Fibroblast of mammary gland (primary cell): ENCODE measurements around the gene PIKFYVE.
"Not testable (repeated sequence)": the region's sequence is repeated elsewhere in the genome, so short reads cannot be mapped to it uniquely, and the experiment has no call there.

Experiments used
- DNase-seq: peaks from one replicate; pipeline ENCODE4 v3.0.0-alpha.2; 2010; ENCODE audit warnings: low read depth
- H3K4me3 ChIP-seq: 2 replicates; pipeline ENCODE4 v1.5.1; 2011; ENCODE audit warnings: low read depth, mild to moderate bottlenecking, low read length, moderate library complexity; ENCODE audit not compliant: control insufficient read depth
- CTCF ChIP-seq: conservative IDR thresholded peaks from 2 replicates; pipeline ENCODE4 v1.5.1; 2011; ENCODE audit warnings: low read depth, low read length, inconsistent platforms; ENCODE audit not compliant: control insufficient read depth, insufficient read depth

The PIKFYVE gene

DNA sequence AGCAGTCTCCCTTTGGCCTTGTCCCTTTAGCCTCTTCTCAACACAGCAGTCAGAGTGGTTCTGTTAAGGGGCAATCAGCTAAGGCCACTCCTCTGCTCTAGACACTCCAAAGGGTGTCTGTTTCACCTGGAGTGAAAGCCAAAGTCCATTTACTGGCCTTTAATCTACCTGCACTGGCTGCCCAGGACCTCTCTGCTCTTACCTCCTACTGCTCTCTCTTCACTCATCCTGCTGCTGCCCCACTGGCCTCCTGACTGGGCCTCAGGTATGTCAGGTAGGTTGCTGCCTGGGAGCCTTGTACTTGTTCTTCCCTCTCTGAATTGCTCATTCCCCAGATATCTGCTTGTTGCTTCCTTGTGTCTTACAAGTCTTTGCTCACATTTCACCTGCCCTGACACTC lies 68.2 kb downstream of the PIKFYVE start:
- no peak for DNase-seq
- TF ChIP-seq CTCF, result no peak
- H3K4me3 ChIP-seq, result no peak overlapping the region

GRCh38 chr2:208346756-208347155 lies 80.7 kb downstream of the PIKFYVE start:
- no peak for TF ChIP-seq CTCF
- H3K4me3 ChIP-seq, result no peak overlapping the region
- no peak for DNase-seq

DNA sequence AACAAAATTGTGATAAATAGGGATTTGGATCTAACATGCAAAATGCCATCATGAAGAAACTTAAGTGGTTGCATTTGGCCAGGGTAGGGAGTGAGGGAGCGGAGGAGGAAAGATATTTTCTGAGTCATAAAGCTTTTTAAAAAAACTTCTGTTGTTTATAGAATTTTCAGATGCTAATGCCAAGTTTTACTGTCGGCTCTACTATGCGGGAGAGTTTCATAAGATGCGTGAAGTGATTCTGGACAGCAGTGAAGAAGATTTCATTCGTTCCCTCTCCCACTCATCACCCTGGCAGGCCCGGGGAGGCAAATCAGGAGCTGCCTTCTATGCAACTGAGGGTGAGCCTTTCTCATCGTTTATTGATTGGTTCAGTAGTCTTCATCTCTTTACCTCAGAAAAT lies 84.6 kb downstream of the PIKFYVE start:
- H3K4me3 ChIP-seq, result no peak overlapping the region
- peak; percentile 59 for DNase-seq
- TF ChIP-seq CTCF, result no peak

DNA sequence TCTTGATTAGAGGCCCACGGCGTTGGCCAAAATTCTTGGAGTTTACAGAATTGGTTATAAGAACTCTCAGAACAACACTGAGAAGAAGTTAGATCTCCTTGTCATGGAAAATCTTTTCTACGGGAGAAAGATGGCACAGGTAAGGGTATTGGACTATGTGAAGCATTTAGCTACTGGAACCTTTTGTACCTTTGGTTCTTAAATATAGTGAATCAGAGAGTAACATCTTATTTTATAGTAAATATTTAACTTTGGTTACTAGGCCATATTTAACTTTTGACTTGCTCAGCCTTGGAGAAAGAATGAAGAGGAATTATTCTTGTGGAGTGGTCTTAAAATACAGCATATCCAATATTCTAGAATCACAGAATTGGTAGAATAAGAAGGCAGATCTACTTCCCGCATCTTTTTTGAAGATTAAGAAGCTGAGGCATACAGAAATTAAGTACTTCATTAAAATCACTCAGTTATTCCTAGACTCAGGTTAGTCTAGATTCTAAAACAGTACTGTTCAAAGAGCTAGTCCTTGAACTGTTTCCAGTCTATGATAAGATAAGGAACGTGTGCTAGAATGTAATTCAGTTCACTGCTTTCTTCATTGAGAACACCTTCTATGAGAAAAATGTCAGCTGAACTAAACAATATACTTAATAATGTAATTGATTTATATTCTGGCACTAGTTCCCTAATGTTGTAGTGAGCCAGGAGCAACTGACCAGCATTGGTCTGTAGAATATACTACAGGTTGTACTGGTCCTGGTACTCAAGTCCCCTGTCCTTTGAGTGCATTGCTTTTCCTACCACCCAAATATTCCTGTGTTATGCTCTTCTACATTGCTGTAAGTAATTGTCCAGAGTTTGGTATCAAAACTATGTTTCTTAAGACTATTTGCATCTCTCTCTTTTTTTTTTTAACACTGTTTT lies 86.9 kb downstream of the PIKFYVE start:
- H3K4me3 ChIP-seq, result no peak overlapping the region
- no peak for DNase-seq
- no peak for TF ChIP-seq CTCF

GRCh38 chr2:208354964-208355381 lies 88.9 kb downstream of the PIKFYVE start:
- TF ChIP-seq CTCF, result no peak
- no peak overlapping the region for H3K4me3 ChIP-seq
- DNase-seq, result no peak

- not testable (repeated sequence) for H3K4me3 ChIP-seq, DNase-seq
Observed at GRCh38 chr2:208356420-208356819, 90.4 kb downstream of the PIKFYVE start.

DNA sequence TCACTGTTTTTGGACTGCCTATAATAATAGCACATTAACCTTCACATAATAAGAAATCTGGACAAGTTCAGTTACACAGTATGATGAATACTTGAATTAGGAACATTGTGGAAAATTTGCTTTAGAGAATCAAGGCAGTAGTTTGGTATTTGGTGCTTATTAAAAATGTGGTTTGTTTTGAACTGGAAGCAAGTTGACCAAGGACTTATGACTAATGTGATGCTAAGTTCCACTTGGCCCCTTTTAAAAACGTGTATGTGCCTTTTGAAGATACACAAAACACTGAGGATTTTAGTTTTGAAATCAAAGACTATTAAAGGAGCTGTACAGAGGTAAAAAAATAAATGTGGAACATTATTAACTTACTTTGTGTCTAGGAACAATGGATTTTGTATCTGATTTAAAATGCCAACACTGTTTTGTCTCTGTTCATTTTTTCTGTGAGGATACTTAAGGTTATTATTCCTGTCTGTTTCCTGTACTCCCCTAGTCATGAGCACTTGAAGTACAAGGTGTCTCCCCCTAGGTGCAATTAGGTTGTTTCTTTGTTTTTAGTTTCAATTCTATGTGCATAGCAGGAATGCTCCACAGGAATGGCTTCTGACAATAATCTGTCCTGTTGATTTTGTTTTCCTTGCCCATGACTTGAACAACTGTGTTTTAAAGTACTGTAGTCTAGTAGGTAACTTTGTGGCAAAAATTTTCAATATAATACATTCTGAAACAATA lies 91.0 kb downstream of the PIKFYVE start:
- peak; percentile 31 for DNase-seq
- no peak for TF ChIP-seq CTCF
- H3K4me3 ChIP-seq, result no peak overlapping the region
